Gastroesophageal sphincter (tissue), 4 donors: ENCODE measurements around the gene BRCA1. TPM values are rescaled to one million over a fixed set of nuclear protein-coding genes. Genes with fewer than 3 reads are reported as not detected.
"Not testable (repeated sequence)": the region's sequence is repeated elsewhere in the genome, so short reads cannot be mapped to it uniquely, and the experiment has no call there.

Experiments used
- ATAC-seq: fragments of 150-250 bp; one replicate; pipeline ENCODE4 v1.9.1; 2016; ENCODE audit warnings: mild to moderate bottlenecking, moderate library complexity
- H3K27ac ChIP-seq, 4 donors: fragments of 200-600 bp; sonication (generic) in 3 of 4; 1 replicate in 3 of 4; 2 replicates in 1 of 4; pipeline ENCODE4 v1.5.1; 2016 to 2019
- H3K27me3 ChIP-seq: fragments of 200-600 bp; sonication (generic); one replicate; pipeline ENCODE4 v1.5.1; 2019
- H3K36me3 ChIP-seq, 2 donors: fragments of 200-600 bp; sonication (generic); one replicate each; pipeline ENCODE4 v1.5.1; 2019; ENCODE audit warnings: control low read depth in 1 of 2
- H3K4me1 ChIP-seq, 3 donors: fragments of 200-600 bp; sonication (generic); 1 replicate in 2 of 3; 2 replicates in 1 of 3; pipeline ENCODE4 v1.5.1; 2016 to 2019; ENCODE audit warnings: control low read depth in 2 of 3
- H3K4me3 ChIP-seq, 2 donors: fragments of 200-600 bp; sonication (generic); one replicate each; pipeline ENCODE4 v1.5.1; 2019; ENCODE audit warnings: mild to moderate bottlenecking in 1 of 2, moderate library complexity in 1 of 2
- H3K9me3 ChIP-seq, 3 donors: fragments of 200-600 bp; sonication (generic); one replicate each; pipeline ENCODE4 v1.5.1; 2017 to 2019; ENCODE audit warnings: control low read depth in 2 of 3
- CTCF ChIP-seq, 4 experiments: fragments of 200-600 bp in 2 of 4; fragments of 450-650 bp in 2 of 4; sonication (generic) in 1 of 4; IDR thresholded peaks; one replicate each; pipeline ENCODE4 v1.5.1; 2017 to 2019; ENCODE audit warnings: antibody characterized with exemption in 4 of 4, mild to moderate bottlenecking in 2 of 4, moderate library complexity in 2 of 4
- EP300 ChIP-seq: sonication (generic); formaldehyde crosslinking; IDR thresholded peaks from one replicate; pipeline ENCODE4 v1.6.1; 2017; ENCODE audit warnings: antibody characterized with exemption, mild to moderate bottlenecking
- POLR2A ChIP-seq, 2 donors: fragments of 450-650 bp; IDR thresholded peaks; one replicate each; pipeline ENCODE4 v1.6.1; 2017; ENCODE audit warnings: antibody characterized with exemption in 2 of 2, mild to moderate bottlenecking in 2 of 2, moderate library complexity in 1 of 2
- POLR2AphosphoS5 ChIP-seq: sonication (generic); formaldehyde crosslinking; IDR thresholded peaks from one replicate; pipeline ENCODE4 v1.6.1; 2017; ENCODE audit warnings: antibody characterized with exemption
- WGBS, 2 donors: methylation state at CpG; one replicate each; pipeline ENCODE4 v1.1.5; 2018; ENCODE audit warnings: low coverage in 1 of 2; 5-methylcytosine and 5-hydroxymethylcytosine counted together
- total RNA-seq, 4 donors: library from RNA; depleted of rRNA; stranded (reverse); fragments of >200 nt; gene quantifications; one replicate each; pipeline ENCODE4 v1.1.0, GENCODE V29; 2016

Gene BRCA1
- total RNA-seq, 4 donors from 2014 or later, result 4.9 to 7.9 (median 6.1) TPM

- Histone ChIP-seq H3K27ac (no peak overlapping the region), H3K9me3 (no peaks in the 10 kb centered on the region), H3K36me3 (peaks cover 0 to 16% of the 10 kb centered on the region in 2 donors), H3K27me3 (no peaks in the 10 kb centered on the region), H3K4me1 (no peaks in the 10 kb centered on the region), H3K4me3 (no peak overlapping the region)
- TF ChIP-seq POLR2AphosphoS5 (no peak), EP300 (no peak), CTCF (IDR thresholded peaks at IDR 0.05) (no peak), POLR2A (IDR thresholded peaks at IDR 0.05) (no peak)
- WGBS, 2 donors, result 83 to 94% methylated on average over 6 of the region's 10 CpGs
- no peak for ATAC-seq
Measured at GRCh38 chr17:43062984-43063638, 62.1 kb downstream of the BRCA1 start.

- no peak for ATAC-seq
- 96 to 98% methylated on average over 4 to 5 of the region's 7 CpGs for WGBS, 2 donors
- TF ChIP-seq POLR2AphosphoS5 (no peak), POLR2A (IDR thresholded peaks at IDR 0.05) (no peak), CTCF (IDR thresholded peaks at IDR 0.05) (no peak), EP300 (no peak)
- Histone ChIP-seq H3K4me3 (no peak overlapping the region), H3K36me3 (peaks cover 0 to 45% of the 10 kb centered on the region in 2 donors), H3K9me3 (no peaks in the 10 kb centered on the region), H3K4me1 (no peaks in the 10 kb centered on the region), H3K27me3 (no peaks in the 10 kb centered on the region), H3K27ac (no peak overlapping the region)
Measured at GRCh38 chr17:43056051-43056450, 69.1 kb downstream of the BRCA1 start.

- peaks cover 0 to 62% of the 10 kb centered on the region in 2 donors for H3K36me3 ChIP-seq
- not testable (repeated sequence) for H3K27ac ChIP-seq, H3K4me3 ChIP-seq, ATAC-seq, H3K4me1 ChIP-seq, H3K27me3 ChIP-seq, H3K9me3 ChIP-seq
- 90 to 93% methylated on average over 3 to 7 of the region's 7 CpGs for WGBS, 2 donors
Measured at GRCh38 chr17:43053008-43053407, 72.2 kb downstream of the BRCA1 start.

GRCh38 chr17:43051969-43052368 is 73.2 kb downstream of the BRCA1 start:
- H3K27ac ChIP-seq, result no peak overlapping the region
- no peak for ATAC-seq
- H3K4me1 ChIP-seq, result no peaks in the 10 kb centered on the region
- peaks cover 0 to 58% of the 10 kb centered on the region in 2 donors for H3K36me3 ChIP-seq
- H3K9me3 ChIP-seq, result no peaks in the 10 kb centered on the region
- TF ChIP-seq POLR2AphosphoS5, result no peak
- TF ChIP-seq POLR2A (IDR thresholded peaks at IDR 0.05), result no peak
- TF ChIP-seq CTCF (IDR thresholded peaks at IDR 0.05), result no peak
- no peak for TF ChIP-seq EP300
- no peaks in the 10 kb centered on the region for H3K27me3 ChIP-seq
- no peak overlapping the region for H3K4me3 ChIP-seq
- WGBS, 2 donors, result 60 to 100% methylated on average over 1 of the region's 1 CpG

- peaks cover 0 to 13% of the 10 kb centered on the region in 2 donors for H3K36me3 ChIP-seq
- no peak overlapping the region for H3K27ac ChIP-seq
- 89 to 91% methylated on average over 4 of the region's 4 CpGs for WGBS, 2 donors
- ATAC-seq, result no peak
- no peaks in the 10 kb centered on the region for H3K9me3 ChIP-seq
- H3K4me1 ChIP-seq, result no peaks in the 10 kb centered on the region
- no peak for TF ChIP-seq CTCF (IDR thresholded peaks at IDR 0.05)
- TF ChIP-seq EP300, result no peak
- no peak for TF ChIP-seq POLR2A (IDR thresholded peaks at IDR 0.05)
- no peak for TF ChIP-seq POLR2AphosphoS5
- H3K27me3 ChIP-seq, result no peaks in the 10 kb centered on the region
- no peak overlapping the region for H3K4me3 ChIP-seq
Measured at GRCh38 chr17:43044024-43044423, 81.1 kb downstream of the BRCA1 start.
